ENCODE data around the gene GDPGP1. TPM values are rescaled to one million over a fixed set of nuclear protein-coding genes. Genes with fewer than 3 reads are reported as not detected.

Gene GDPGP1
- total RNA-seq, 1 experiment from 2014 or later, result 15.4 TPM

DNA sequence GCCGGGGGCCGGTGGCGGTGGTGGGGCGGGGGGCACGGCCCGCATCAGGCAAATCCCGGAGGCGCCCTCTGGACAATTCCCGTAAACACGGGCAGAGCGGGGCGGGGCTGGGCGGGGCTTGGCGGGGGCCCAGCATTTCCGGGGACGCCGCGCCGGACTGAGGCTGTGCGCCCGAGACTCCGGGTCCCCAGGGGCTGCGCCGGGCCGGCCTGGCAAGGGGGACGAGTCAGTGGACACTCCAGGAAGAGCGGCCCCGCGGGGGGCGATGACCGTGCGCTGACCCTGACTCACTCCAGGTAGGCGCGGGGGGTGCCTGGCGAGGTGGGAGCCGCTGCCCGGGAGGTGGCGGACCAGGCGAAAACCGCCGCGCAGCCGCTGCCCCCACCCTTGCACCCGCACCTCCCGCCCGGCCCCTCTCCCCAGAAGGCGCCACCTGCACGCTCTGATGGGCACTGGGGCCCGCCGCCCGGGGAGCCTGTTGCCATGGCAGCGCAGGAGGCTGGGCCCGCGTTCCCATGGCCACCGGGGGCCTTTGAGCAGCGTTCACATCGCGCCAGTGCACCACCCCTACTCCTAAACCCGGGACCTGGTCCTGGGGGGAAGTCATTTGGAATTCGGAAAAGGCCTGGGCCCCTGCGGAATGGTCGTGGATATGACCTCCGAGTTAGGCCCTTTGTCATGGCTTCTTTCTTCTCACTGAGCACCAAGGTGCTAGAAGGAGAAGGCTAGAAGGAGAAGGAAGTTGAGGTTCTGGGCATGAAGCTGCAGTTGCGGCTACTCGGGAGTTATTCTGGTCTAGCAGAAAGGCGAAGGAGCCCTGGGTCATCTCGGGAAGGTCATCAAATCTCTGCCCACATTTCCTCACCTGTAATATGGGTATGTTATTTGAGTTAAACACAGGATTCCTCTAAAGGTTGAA lies 49.0 kb upstream of the GDPGP1 start:
- TF ChIP-seq EZH2 (IDR thresholded peaks at IDR 0.05) (no peak), TCF7L2 (IDR thresholded peaks at IDR 0.05; ENCODE audit: borderline replicate concordance, extremely low read depth, insufficient read depth, insufficient read length) (peak; percentile 6), RAD21 (IDR thresholded peaks at IDR 0.05; ENCODE audit: low read depth) (no peak), POLR2AphosphoS5 (IDR thresholded peaks at IDR 0.05; ENCODE audit: low read depth, low read length) (peak; percentile 67), ELF1 (IDR thresholded peaks at IDR 0.05; ENCODE audit: borderline replicate concordance, low read depth) (no peak), ZFX (IDR thresholded peaks at IDR 0.05) (peak; percentile 28; the same call in 1 of the 2 replicates), SIN3A (IDR thresholded peaks at IDR 0.05; ENCODE audit: low read depth) (no peak)
- TF ChIP-seq, protein P1, sequence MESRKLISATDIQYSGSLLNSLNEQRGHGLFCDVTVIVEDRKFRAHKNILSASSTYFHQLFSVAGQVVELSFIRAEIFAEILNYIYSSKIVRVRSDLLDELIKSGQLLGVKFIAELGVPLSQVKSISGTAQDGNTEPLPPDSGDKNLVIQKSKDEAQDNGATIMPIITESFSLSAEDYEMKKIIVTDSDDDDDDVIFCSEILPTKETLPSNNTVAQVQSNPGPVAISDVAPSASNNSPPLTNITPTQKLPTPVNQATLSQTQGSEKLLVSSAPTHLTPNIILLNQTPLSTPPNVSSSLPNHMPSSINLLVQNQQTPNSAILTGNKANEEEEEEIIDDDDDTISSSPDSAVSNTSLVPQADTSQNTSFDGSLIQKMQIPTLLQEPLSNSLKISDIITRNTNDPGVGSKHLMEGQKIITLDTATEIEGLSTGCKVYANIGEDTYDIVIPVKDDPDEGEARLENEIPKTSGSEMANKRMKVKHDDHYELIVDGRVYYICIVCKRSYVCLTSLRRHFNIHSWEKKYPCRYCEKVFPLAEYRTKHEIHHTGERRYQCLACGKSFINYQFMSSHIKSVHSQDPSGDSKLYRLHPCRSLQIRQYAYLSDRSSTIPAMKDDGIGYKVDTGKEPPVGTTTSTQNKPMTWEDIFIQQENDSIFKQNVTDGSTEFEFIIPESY (IDR thresholded peaks at IDR 0.05; ENCODE audit: extremely low read depth, insufficient replicate concordance, low read length), result no peak
- Histone ChIP-seq H2AFZ (ENCODE audit: low read depth, low read length, poor library complexity, severe bottlenecking) (no peak overlapping the region), H3K4me2 (ENCODE audit: low read length) (peak overlapping the region; percentile 89), H3K4me3 (replicated peaks in 1 of 2; ENCODE audit: low read depth in 1 of 2, low read length in 2 of 2) (peak overlapping the region; percentile 71 to 83), H3K27me3 (ENCODE audit: insufficient read depth, low read length) (no peaks in the 10 kb centered on the region), H3K79me2 (ENCODE audit: insufficient read depth, low read length) (peaks cover 5% of the 10 kb centered on the region; the same call in 1 of the 2 replicates), H3K9ac (ENCODE audit: low read length) (peak overlapping the region; percentile 65), H4K20me1 (ENCODE audit: insufficient read depth) (no peaks in the 10 kb centered on the region), H3K9me3 (ENCODE audit: control insufficient read depth in 1 of 2, insufficient read depth in 1 of 2, low read depth in 1 of 2, low read length in 2 of 2) (no peaks in the 10 kb centered on the region), H3K4me1 (ENCODE audit: control insufficient read depth in 1 of 2, insufficient read depth in 2 of 2, low read length in 2 of 2) (peaks cover 17 to 48% of the 10 kb centered on the region in 2 experiments; a peak in 3 of 4 replicates), H3K27ac (ENCODE audit: low read depth, low read length) (peak overlapping the region; percentile 80), H3K36me3 (ENCODE audit: control insufficient read depth in 1 of 2, insufficient read depth in 2 of 2, low read length in 2 of 2) (no peaks in the 10 kb centered on the region), H3K9me2 (ENCODE audit: insufficient read depth) (no peaks in the 10 kb centered on the region)
- POLR2A ChIA-PET, result interaction anchor here (0.7 kb wide), 1 partner anchor 15 kb away, joined by 3 read pairs; no protein-coding TSS in a partner anchor
- intact Hi-C loops (cut with micrococcal nuclease), result loop anchor here (1.0 to 2.0 kb wide), 3 partner anchors 16 to 26 kb away; partner anchors contain the start of gene SEMA4B
- CTCF ChIA-PET, result interaction anchor here (1.3 kb wide), 2 partner anchors 16 to 29 kb away, joined by 4 read pairs; partner anchors contain the start of gene SEMA4B
- TSS peak; percentile 55 for BruUV-seq (replicated peaks)
- RAD21 ChIA-PET (ENCODE audit: low non-redundant PET in 1 of 2, low total read pairs in 2 of 2, uncharacterized antibody in 2 of 2, unreplicated experiment in 2 of 2), result interaction anchor here in 1 of 2 experiments (1.2 kb wide), 1 partner anchor 27 kb away, joined by 3 read pairs; no protein-coding TSS in a partner anchor
- DNase-seq (ENCODE audit: low read depth, low spot score) (no peak), ATAC-seq (peak; percentile 80)

Measured in HCT116 (cell line).